Vagina (tissue), 2 donors: Measurements from ENCODE around the gene ABHD12. TPM values are rescaled to one million over a fixed set of nuclear protein-coding genes. Genes with fewer than 3 reads are reported as not detected.

Source experiments
- DNase-seq, 2 donors: peaks; one replicate each; pipeline ENCODE4 v3.0.0-alpha.2; 2017; ENCODE audit errors: extremely low spot score in 2 of 2
- H3K27ac ChIP-seq: fragments of 200-600 bp; sonication (generic); one replicate; pipeline ENCODE4 v1.5.1; 2019
- H3K27me3 ChIP-seq: fragments of 200-600 bp; sonication (generic); one replicate; pipeline ENCODE4 v1.5.1; 2019
- H3K36me3 ChIP-seq, 2 donors: fragments of 200-600 bp; sonication (generic); one replicate each; pipeline ENCODE4 v1.5.1; 2017 to 2019
- H3K4me1 ChIP-seq: fragments of 200-600 bp; sonication (generic); one replicate; pipeline ENCODE4 v1.5.1; 2019
- H3K4me3 ChIP-seq, 2 donors: fragments of 200-600 bp; sonication (generic); 1 replicate in 1 of 2; 2 replicates in 1 of 2; pipeline ENCODE4 v1.5.1; 2016 to 2019
- H3K9me3 ChIP-seq: fragments of 200-600 bp; sonication (generic); one replicate; pipeline ENCODE4 v1.5.1; 2019
- CTCF ChIP-seq, 3 experiments: fragments of 450-650 bp in 2 of 3; fragments of 200-600 bp in 1 of 3; sonication (generic) in 1 of 3; IDR thresholded peaks; one replicate each; pipeline ENCODE4 v1.5.1; 2017 to 2019; ENCODE audit warnings: antibody characterized with exemption in 3 of 3, mild to moderate bottlenecking in 2 of 3, moderate library complexity in 2 of 3
- POLR2A ChIP-seq, 2 donors: fragments of 450-650 bp; IDR thresholded peaks; one replicate each; pipeline ENCODE4 v1.6.1; 2017; ENCODE audit warnings: antibody characterized with exemption in 2 of 2, mild to moderate bottlenecking in 2 of 2, moderate library complexity in 2 of 2
- POLR2AphosphoS5 ChIP-seq, 2 donors: sonication (generic); formaldehyde crosslinking; IDR thresholded peaks; one replicate each; pipeline ENCODE4 v1.9.0; 2017; ENCODE audit warnings: antibody characterized with exemption in 2 of 2, mild to moderate bottlenecking in 2 of 2, low read depth in 1 of 2; ENCODE audit not compliant: insufficient read depth in 1 of 2
- intact Hi-C: fragments of 100-400 bp; cut with DNase I; formaldehyde crosslinking; loops from one replicate; pipeline ENCODE4 v1.15.1; 2023
- total RNA-seq: library from RNA; depleted of rRNA; stranded (reverse); fragments of >200 nt; gene quantifications from one replicate; pipeline ENCODE4 v1.2.3, GENCODE V29; 2016

The ABHD12 gene
- total RNA-seq, 1 donor from 2014 or later = 36.6 TPM

GRCh38 chr20:25389401-25389857 lies 1.2 kb downstream of the ABHD12 start:
- H3K4me1 ChIP-seq = peaks cover 15% of the 10 kb centered on the region

GRCh38 chr20:25382704-25383370 lies 7.8 kb downstream of the ABHD12 start:
- Histone ChIP-seq H3K27ac (no peak overlapping the region), H3K4me1 (no peaks in the 10 kb centered on the region), H3K36me3 (no peaks in the 10 kb centered on the region), H3K27me3 (no peaks in the 10 kb centered on the region), H3K4me3 (no peak overlapping the region), H3K9me3 (no peaks in the 10 kb centered on the region)
- no peak for DNase-seq
- TF ChIP-seq POLR2A (IDR thresholded peaks at IDR 0.05) (no peak), POLR2AphosphoS5 (IDR thresholded peaks at IDR 0.05; ENCODE audit: insufficient read depth in 1 of 2, low read depth in 1 of 2) (no peak), CTCF (IDR thresholded peaks at IDR 0.05) (no peak)
- intact Hi-C loops = no loop called here

More at GRCh38 chr20:25389401-25389857, 1.2 kb downstream of the ABHD12 start:
- no peaks in the 10 kb centered on the region for H3K9me3 ChIP-seq
- H3K27ac ChIP-seq = peak overlapping the region; percentile 75
- no peak for DNase-seq
- H3K36me3 ChIP-seq = no peaks in the 10 kb centered on the region
- H3K27me3 ChIP-seq = no peaks in the 10 kb centered on the region
- peak overlapping the region; percentile 82 to 84 for H3K4me3 ChIP-seq
- TF ChIP-seq POLR2AphosphoS5 (IDR thresholded peaks at IDR 0.05; ENCODE audit: insufficient read depth in 1 of 2, low read depth in 1 of 2) = no peak
- intact Hi-C loops = no loop called here

- Histone ChIP-seq H3K4me3 (no peak overlapping the region), H3K27me3 (no peaks in the 10 kb centered on the region), H3K9me3 (no peaks in the 10 kb centered on the region), H3K27ac (no peak overlapping the region), H3K36me3 (no peaks in the 10 kb centered on the region), H3K4me1 (no peaks in the 10 kb centered on the region)
- TF ChIP-seq CTCF (IDR thresholded peaks at IDR 0.05) (no peak), POLR2A (IDR thresholded peaks at IDR 0.05) (no peak), POLR2AphosphoS5 (IDR thresholded peaks at IDR 0.05; ENCODE audit: insufficient read depth in 1 of 2, low read depth in 1 of 2) (no peak)
- intact Hi-C loops = no loop called here
- DNase-seq = no peak
Measured at GRCh38 chr20:25380945-25381614, 9.6 kb downstream of the ABHD12 start.

- Histone ChIP-seq H3K27ac (no peak overlapping the region), H3K36me3 (no peaks in the 10 kb centered on the region), H3K27me3 (no peaks in the 10 kb centered on the region), H3K4me3 (no peak overlapping the region), H3K9me3 (no peaks in the 10 kb centered on the region), H3K4me1 (no peaks in the 10 kb centered on the region)
- TF ChIP-seq POLR2AphosphoS5 (IDR thresholded peaks at IDR 0.05; ENCODE audit: insufficient read depth in 1 of 2, low read depth in 1 of 2) (no peak), CTCF (IDR thresholded peaks at IDR 0.05) (no peak), POLR2A (IDR thresholded peaks at IDR 0.05) (no peak)
- no peak for DNase-seq
- intact Hi-C loops = no loop called here
Measured at GRCh38 chr20:25378884-25379733, 11.5 kb downstream of the ABHD12 start.

GRCh38 chr20:25378189-25378883 lies 12.3 kb downstream of the ABHD12 start:
- no peaks in the 10 kb centered on the region for H3K9me3 ChIP-seq
- TF ChIP-seq CTCF (IDR thresholded peaks at IDR 0.05) = no peak
- TF ChIP-seq POLR2AphosphoS5 (IDR thresholded peaks at IDR 0.05; ENCODE audit: insufficient read depth in 1 of 2, low read depth in 1 of 2) = no peak
- TF ChIP-seq POLR2A (IDR thresholded peaks at IDR 0.05) = no peak
- H3K4me3 ChIP-seq = no peak overlapping the region
- no peaks in the 10 kb centered on the region for H3K4me1 ChIP-seq
- H3K27me3 ChIP-seq = no peaks in the 10 kb centered on the region
- DNase-seq = no peak
- no peaks in the 10 kb centered on the region for H3K36me3 ChIP-seq
- intact Hi-C loops = no loop called here
- no peak overlapping the region for H3K27ac ChIP-seq
